Measurements from ENCODE around the gene ELK4.

GRCh38 chr1:205631010-205631767, 622 bp downstream of the ELK4 start:
- TF ChIP-seq CTCF (IDR thresholded peaks at IDR 0.05; ENCODE audit: low read length) (no peak), EZH2 (optimal IDR thresholded peaks at IDR 0.05; ENCODE audit: low read depth, low read length) (no peak)

Data from MM.1S (cell line).